ENCODE measurements around the gene XCR1.
"Not testable (repeated sequence)": the region's sequence is repeated elsewhere in the genome, so short reads cannot be mapped to it uniquely, and the experiment has no call there.

The XCR1 gene

GRCh38 chr3:46001178-46001577 is 26.1 kb downstream of the XCR1 start:
- no peak overlapping the region for H3K27ac ChIP-seq
- TF ChIP-seq CTCF (conservative IDR thresholded peaks at IDR 0.05) (no peak), ZFX (IDR thresholded peaks at IDR 0.05) (no peak)

- no peak overlapping the region for H3K27ac ChIP-seq
- TF ChIP-seq CTCF (conservative IDR thresholded peaks at IDR 0.05) (no peak), ZFX (IDR thresholded peaks at IDR 0.05) (no peak)
Observed at GRCh38 chr3:45997942-45998341, 29.3 kb downstream of the XCR1 start.

GRCh38 chr3:45997499-45997898 is 29.8 kb downstream of the XCR1 start:
- H3K27ac ChIP-seq = not testable (repeated sequence)

- no peak for TF ChIP-seq CTCF (conservative IDR thresholded peaks at IDR 0.05)
- peak; percentile 45 for TF ChIP-seq ZFX (IDR thresholded peaks at IDR 0.05)
- H3K27ac ChIP-seq = peak within 1 kb of the TSS; percentile 84
Observed at GRCh38 chr3:45995236-45996192, 31.8 kb downstream of the XCR1 start, which contains the start of gene FYCO1. FYCO1 (minus strand) TSS chr3:45995824; CDS start chr3:45984910, 10,914 bp downstream.

- TF ChIP-seq CTCF (conservative IDR thresholded peaks at IDR 0.05) (no peak), ZFX (IDR thresholded peaks at IDR 0.05) (no peak)
- H3K27ac ChIP-seq = peak overlapping the region; percentile 84
Observed at GRCh38 chr3:45994419-45995235, 32.7 kb downstream of the XCR1 start.

GRCh38 chr3:45993421-45994027 is 33.8 kb downstream of the XCR1 start:
- no peak overlapping the region for H3K27ac ChIP-seq
- no peak for TF ChIP-seq CTCF (conservative IDR thresholded peaks at IDR 0.05)
- TF ChIP-seq ZFX (IDR thresholded peaks at IDR 0.05) = no peak

- H3K27ac ChIP-seq = no peak overlapping the region
- TF ChIP-seq CTCF (conservative IDR thresholded peaks at IDR 0.05) (no peak), ZFX (IDR thresholded peaks at IDR 0.05) (no peak)
Observed at GRCh38 chr3:45992821-45993221, 34.5 kb downstream of the XCR1 start.

Measured in C4-2B (cell line).